T-cell (primary cell): ENCODE measurements around the gene HLA-DOA. TPM values are rescaled to one million over a fixed set of nuclear protein-coding genes. Genes with fewer than 3 reads are reported as not detected.
A peak's percentile ranks its signal among the peaks of the same experiment; 100 is the strongest.

Experiments used
- ATAC-seq, 4 experiments: fragments of 200-7000 bp in 3 of 4; fragments of 150-1000 bp in 1 of 4; cut with Tn5 transposase; replicated peaks in 1 of 4; 1 replicate in 3 of 4; 2 replicates in 1 of 4; pipeline ENCODE4 v1.10.0; 2021; ENCODE audit warnings: moderate library complexity in 3 of 4, mild to moderate bottlenecking in 2 of 4, moderate number of reproducible peaks in 1 of 4
- CTCF ChIA-PET, 2 donors: fragments of 300-600 bp; sonication (Branson Sonifier 250); formaldehyde crosslinking; loops; one replicate each; lab custom pipeline; 2022; ENCODE audit warnings: antibody characterized with exemption in 2 of 2; lab: Charles Lee
- POLR2A ChIA-PET, 2 donors: fragments of 300-600 bp; sonication (Branson Sonifier 250); formaldehyde crosslinking; loops; one replicate each; lab custom pipeline; 2022; ENCODE audit warnings: antibody characterized with exemption in 2 of 2; lab: Charles Lee
- DNase-seq, 35 experiments: peaks; one replicate each; pipeline versions ENCODE4 v3.0.0 to v3.0.0-alpha.2; 2013 to 2023
- H3K27ac ChIP-seq: one replicate; pipeline ENCODE4 v1.5.1; 2013; ENCODE audit warnings: low read length
- H3K27me3 ChIP-seq, 2 experiments: replicated peaks in 1 of 2; 1 replicate in 1 of 2; 2 replicates in 1 of 2; pipeline versions ENCODE4 v1.6.1 to v1.7.0; 2013; ENCODE audit warnings: low read length in 1 of 2, mixed read lengths in 1 of 2; ENCODE audit not compliant: control insufficient read depth in 2 of 2, insufficient read depth in 2 of 2; ENCODE audit errors: extremely low read depth in 1 of 2
- H3K36me3 ChIP-seq, 2 donors: 1 replicate in 1 of 2; 2 replicates in 1 of 2; pipeline versions ENCODE4 v1.6.1 to v1.7.0; 2013; ENCODE audit warnings: low read length in 1 of 2; ENCODE audit not compliant: control insufficient read depth in 2 of 2, insufficient read depth in 1 of 2; ENCODE audit errors: extremely low read depth in 1 of 2
- H3K4me1 ChIP-seq, 2 experiments: 1 replicate in 1 of 2; 2 replicates in 1 of 2; pipeline versions ENCODE4 v1.6.1 to v1.7.0; 2013; ENCODE audit warnings: low read length in 2 of 2, mixed read lengths in 1 of 2; ENCODE audit not compliant: insufficient read depth in 2 of 2, control insufficient read depth in 1 of 2; ENCODE audit errors: extremely low read depth in 1 of 2
- H3K4me3 ChIP-seq, 2 donors: 1 replicate in 1 of 2; 2 replicates in 1 of 2; pipeline versions ENCODE4 v1.5.1 to v1.7.0; 2013; ENCODE audit warnings: mild to moderate bottlenecking in 2 of 2, low read length in 1 of 2, moderate library complexity in 1 of 2; ENCODE audit not compliant: control insufficient read depth in 1 of 2; ENCODE audit errors: extremely low read depth in 1 of 2
- H3K9me3 ChIP-seq: 2 replicates; pipeline ENCODE4 v1.7.0; 2013
- H3K27ac Mint-ChIP-seq, 2 donors: one replicate each; pipeline ENCODE4 v1.8.0; 2020 to 2021; ENCODE audit warnings: mild to moderate bottlenecking in 2 of 2, mixed read lengths in 2 of 2
- H3K27me3 Mint-ChIP-seq, 2 donors: one replicate each; pipeline ENCODE4 v1.8.0; 2021 to 2022; ENCODE audit warnings: mixed read lengths in 2 of 2
- H3K36me3 Mint-ChIP-seq: one replicate; pipeline ENCODE4 v1.8.0; 2021; ENCODE audit warnings: mixed read lengths
- H3K4me1 Mint-ChIP-seq, 3 donors: one replicate each; pipeline ENCODE4 v1.8.0; 2020 to 2022; ENCODE audit warnings: mixed read lengths in 3 of 3, mild to moderate bottlenecking in 1 of 3
- H3K4me3 Mint-ChIP-seq, 3 donors: one replicate each; pipeline ENCODE4 v1.8.0; 2020 to 2022; ENCODE audit warnings: mild to moderate bottlenecking in 3 of 3, mixed read lengths in 3 of 3, moderate library complexity in 3 of 3
- H3K9me3 Mint-ChIP-seq, 3 donors: one replicate each; pipeline ENCODE4 v1.8.0; 2020 to 2022; ENCODE audit warnings: mixed read lengths in 3 of 3
- WGBS: methylation state at CpG from one replicate; pipeline ENCODE4 v1.1.5; 2013; ENCODE audit warnings: missing lambda C conversion rate; ENCODE audit not compliant: insufficient coverage; 5-methylcytosine and 5-hydroxymethylcytosine counted together
- total RNA-seq, 35 experiments: library from RNA in 6 of 35; stranded (reverse) in 6 of 35; fragments of 120-200 nt in 1 of 35; gene quantifications; one replicate each; pipeline versions ENCODE4 v1.2.1 to v1.2.4 and lab custom pipeline; 2013 to 2026

The HLA-DOA gene
- total RNA-seq, 5 donors from 2014 or later (not counting 1 experiment from before 2014, with no cell fraction given), result 6.1 to 17.0 (median 13.4) TPM

- H3K9me3 ChIP-seq, result no peaks in the 10 kb centered on the region
- H3K4me1 Mint-ChIP-seq, result peaks cover 35 to 46% (median 46%) of the 10 kb centered on the region in 3 donors
- no CpG with 5 or more reads among the region's 2 CpGs for WGBS
- no peaks in the 10 kb centered on the region for H3K27me3 ChIP-seq
- no peaks in the 10 kb centered on the region for H3K36me3 ChIP-seq
- H3K4me3 ChIP-seq, result no peak overlapping the region
- H3K4me1 ChIP-seq, result peaks cover 9 to 24% of the 10 kb centered on the region in 2 experiments
- no peaks in the 10 kb centered on the region for H3K36me3 Mint-ChIP-seq
- DNase-seq (no peak), ATAC-seq (no peak)
- H3K27ac ChIP-seq, result no peak overlapping the region
- no peak overlapping the region for H3K4me3 Mint-ChIP-seq
- no peak overlapping the region for H3K27ac Mint-ChIP-seq
- ChIA-PET POLR2A (interaction anchor here in 1 of 2 donors (4.2 kb wide), 1 partner anchor 16 kb away, joined by 30 read pairs; no protein-coding TSS in a partner anchor), CTCF (interaction anchor here in 1 of 2 donors (0.9 to 7.6 kb wide), 4 partner anchors 12 to 28 kb away, joined by 3 to 207 read pairs (median 88); partner anchors contain the start of genes BRD2 and HLA-DMB)
- no peaks in the 10 kb centered on the region for H3K9me3 Mint-ChIP-seq
- H3K27me3 Mint-ChIP-seq, result no peaks in the 10 kb centered on the region
Measured at GRCh38 chr6:32956176-32956575, 53.2 kb downstream of the HLA-DOA start.

GRCh38 chr6:32954986-32955802 is 54.2 kb downstream of the HLA-DOA start:
- Histone ChIP-seq H3K4me3 (no peak overlapping the region), H3K9me3 (no peaks in the 10 kb centered on the region), H3K36me3 (no peaks in the 10 kb centered on the region), H3K27me3 (no peaks in the 10 kb centered on the region), H3K27ac (no peak overlapping the region), H3K4me1 (peaks cover 9 to 33% of the 10 kb centered on the region in 2 experiments)
- ChIA-PET POLR2A (interaction anchor here (0.6 to 4.2 kb wide), 8 partner anchors 13 to 317 kb away, joined by 3 to 49 read pairs (median 4); partner anchors contain the start of genes BRD2 (in 1 of the 2), RPS18 (in 1 of the 2) and VPS52 (in 1 of the 2)), CTCF (interaction anchor here (0.5 to 7.6 kb wide), 15 partner anchors 11 to 371 kb away, joined by 3 to 207 read pairs (median 8); partner anchors contain the start of genes BRD2 (in 1 of the 2) and HLA-DMB (in 1 of the 2))
- Mint-ChIP-seq H3K4me3 (no peak overlapping the region), H3K9me3 (no peaks in the 10 kb centered on the region), H3K27ac (peak overlapping the region; percentile 7 to 16), H3K27me3 (no peaks in the 10 kb centered on the region), H3K36me3 (no peaks in the 10 kb centered on the region), H3K4me1 (peaks cover 33 to 46% (median 41%) of the 10 kb centered on the region in 3 donors)
- 32% methylated on average over 2 of the region's 3 CpGs for WGBS
- peak in 2 of 35 experiments; percentile 29 to 68 for DNase-seq
- peak in 2 of 4 experiments; percentile 9 to 14 for ATAC-seq

- Histone ChIP-seq H3K4me1 (peaks cover 9 to 41% of the 10 kb centered on the region in 2 experiments), H3K27me3 (no peaks in the 10 kb centered on the region), H3K36me3 (no peaks in the 10 kb centered on the region), H3K9me3 (no peaks in the 10 kb centered on the region), H3K4me3 (no peak overlapping the region), H3K27ac (no peak overlapping the region)
- ATAC-seq (no peak), DNase-seq (no peak)
- H3K36me3 Mint-ChIP-seq, result no peaks in the 10 kb centered on the region
- H3K9me3 Mint-ChIP-seq, result no peaks in the 10 kb centered on the region
- POLR2A ChIA-PET, result interaction anchor here (0.6 to 4.2 kb wide), 4 partner anchors 14 to 173 kb away, joined by 4 to 49 read pairs (median 18); partner anchors contain the start of gene BRD2 (in 1 of the 2)
- peaks cover 41 to 51% (median 42%) of the 10 kb centered on the region in 3 donors for H3K4me1 Mint-ChIP-seq
- 75% methylated on average over 4 of the region's 4 CpGs for WGBS
- H3K27ac Mint-ChIP-seq, result peak overlapping the region in 1 of 2 donors; percentile 8
- H3K27me3 Mint-ChIP-seq, result no peaks in the 10 kb centered on the region
- CTCF ChIA-PET, result interaction anchor here (0.7 to 7.6 kb wide), 18 partner anchors 10 to 294 kb away, joined by 3 to 207 read pairs (median 8); partner anchors contain the start of genes BRD2 (in 1 of the 2), HLA-DMB (in 1 of the 2) and TAP2 (in 1 of the 2)
- no peak overlapping the region for H3K4me3 Mint-ChIP-seq
Measured at GRCh38 chr6:32954267-32954666, 55.1 kb downstream of the HLA-DOA start.

Other genes starting within 250 kb of the HLA-DOA start
- 1 to 10 TPM in 2 of 5 donors, under 1 TPM in 2, not detected in 1; 0.70 to 3.1 (median 1.3) TPM for gene HLA-DQB2, start 246.1 kb downstream of the HLA-DOA start, total RNA-seq
- gene HLA-DOB, start 192.6 kb downstream of the HLA-DOA start, total RNA-seq, result 1 to 10 TPM; 3.3 to 8.2 (median 3.9) TPM
- 100 to 1,000 TPM; 116 to 147 (median 140) TPM for gene TAP2, start 170.9 kb downstream of the HLA-DOA start, total RNA-seq
- 100 to 1,000 TPM; 131 to 171 (median 150) TPM for gene PSMB8, start 165.5 kb downstream of the HLA-DOA start, total RNA-seq
- gene TAP1, start 155.9 kb downstream of the HLA-DOA start, total RNA-seq, result 100 to 1,000 TPM; 117 to 163 (median 147) TPM
- gene PSMB9, start 155.4 kb downstream of the HLA-DOA start, total RNA-seq, result 100 to 1,000 TPM; 110 to 173 (median 134) TPM
- 10 to 100 TPM in 3 of 5 donors, 1 to 10 TPM in 2; 8.8 to 30.6 (median 10.6) TPM for gene HLA-DMB, start 68.6 kb downstream of the HLA-DOA start, total RNA-seq
- gene HLA-DMA, start 56.5 kb downstream of the HLA-DOA start, total RNA-seq, result 10 to 100 TPM; 22.3 to 37.8 (median 27.5) TPM
- gene BRD2, start 41.0 kb downstream of the HLA-DOA start, total RNA-seq, result 100 to 1,000 TPM; 320 to 383 (median 358) TPM
- 10 to 100 TPM; 29.6 to 68.4 (median 35.9) TPM for gene HLA-DPA1, start 64.1 kb upstream of the HLA-DOA start, total RNA-seq
- gene HLA-DPB1, start 66.4 kb upstream of the HLA-DOA start, total RNA-seq, result 10 to 100 TPM; 41.2 to 78.9 (median 58.4) TPM
- 1 to 10 TPM; 1.3 to 9.7 (median 2.7) TPM for gene COL11A2, start 182.9 kb upstream of the HLA-DOA start, total RNA-seq
- gene RXRB, start 191.1 kb upstream of the HLA-DOA start, total RNA-seq, result 100 to 1,000 TPM in 2 of 5 donors, 10 to 100 TPM in 3; 65.5 to 104 (median 96.4) TPM
- gene SLC39A7, start 191.3 kb upstream of the HLA-DOA start, total RNA-seq, result 10 to 100 TPM; 19.1 to 44.0 (median 41.3) TPM
- gene HSD17B8, start 195.1 kb upstream of the HLA-DOA start, total RNA-seq, result 10 to 100 TPM; 13.9 to 27.7 (median 24.4) TPM
- 10 to 100 TPM; 37.7 to 43.8 (median 42.6) TPM for gene RING1, start 198.9 kb upstream of the HLA-DOA start, total RNA-seq